Esophagus muscularis mucosa (tissue), 3 donors: ENCODE data around the gene RTF1.

Source experiments
- CTCF ChIP-seq, 3 experiments: fragments of 200-600 bp in 2 of 3; fragments of 450-650 bp in 1 of 3; sonication (generic) in 2 of 3; IDR thresholded peaks; one replicate each; pipeline ENCODE4 v1.5.1; 2017 to 2019; ENCODE audit warnings: antibody characterized with exemption in 3 of 3, mild to moderate bottlenecking in 2 of 3, moderate library complexity in 1 of 3
- POLR2A ChIP-seq: fragments of 450-650 bp; IDR thresholded peaks from one replicate; pipeline ENCODE4 v1.6.1; 2017; ENCODE audit warnings: antibody characterized with exemption, moderate library complexity, mild to moderate bottlenecking, low read depth

GRCh38 chr15:41466711-41467110 is 49.8 kb downstream of the RTF1 start:
- TF ChIP-seq CTCF (IDR thresholded peaks at IDR 0.05) (no peak), POLR2A (no peak)
